Measurements from ENCODE around the gene PDZD2.

- no peak for TF ChIP-seq GATA2 (IDR thresholded peaks at IDR 0.05; ENCODE audit: insufficient read depth, insufficient read length, low read depth, low read length)
- TF ChIP-seq POLR2AphosphoS5 (IDR thresholded peaks at IDR 0.05; ENCODE audit: insufficient read depth, low read depth, low read length): no peak
- TF ChIP-seq POLR2A (IDR thresholded peaks at IDR 0.05; ENCODE audit: low read depth, low read length): no peak
- TF ChIP-seq MYC (IDR thresholded peaks at IDR 0.05; ENCODE audit: low read depth, low read length): no peak
Observed at GRCh38 chr5:31623249-31623648, 15.7 kb upstream of the PDZD2 start.

Measured in endothelial cell of umbilical vein (primary cell).